ENCODE results near the gene HSD17B13.

- TF ChIP-seq CTCF (IDR thresholded peaks at IDR 0.05) (no peak), POLR2AphosphoS5 (IDR thresholded peaks at IDR 0.05) (no peak)
Observed at GRCh38 chr4:87363552-87363951, 40.9 kb upstream of the HSD17B13 start.

Measured in suprapubic skin (tissue), 3 donors.